Neutrophil (primary cell): ENCODE data around the gene C17orf67.

Experiments
- H3K27ac ChIP-seq: fragments of 200-600 bp; sonication (generic); 2 replicates; pipeline ENCODE4 v1.5.1; 2016; ENCODE audit warnings: mild to moderate bottlenecking, moderate library complexity
- H3K27me3 ChIP-seq: fragments of 200-600 bp; sonication (generic); 2 replicates; pipeline ENCODE4 v1.6.0; 2016; ENCODE audit warnings: mild to moderate bottlenecking
- H3K36me3 ChIP-seq: fragments of 200-600 bp; sonication (generic); 2 replicates; pipeline ENCODE4 v1.5.1; 2017
- H3K4me1 ChIP-seq, 2 experiments: fragments of 200-600 bp in 1 of 2; sonication (generic) in 1 of 2; 1 replicate in 1 of 2; 2 replicates in 1 of 2; pipeline versions ENCODE4 v1.5.1 to v1.6.1; 2013 to 2016; ENCODE audit warnings: low read depth in 1 of 2, low read length in 1 of 2, mild to moderate bottlenecking in 1 of 2, moderate library complexity in 1 of 2; ENCODE audit not compliant: control insufficient read depth in 1 of 2, insufficient read depth in 1 of 2
- H3K4me3 ChIP-seq, 2 experiments: fragments of 200-600 bp in 1 of 2; sonication (generic) in 1 of 2; 1 replicate in 1 of 2; 2 replicates in 1 of 2; pipeline ENCODE4 v1.5.1; 2013 to 2016; ENCODE audit warnings: low read depth in 1 of 2, low read length in 1 of 2, mild to moderate bottlenecking in 1 of 2, moderate library complexity in 1 of 2
- H3K9me3 ChIP-seq: fragments of 200-600 bp; sonication (generic); 2 replicates; pipeline ENCODE4 v1.5.1; 2016
- TF ChIP-seq, protein P1 (sequence below): fragments of 200-600 bp; sonication (generic); IDR thresholded peaks from 2 replicates; pipeline ENCODE4 v1.5.1; 2016; ENCODE audit warnings: antibody characterized with exemption

Gene C17orf67

DNA sequence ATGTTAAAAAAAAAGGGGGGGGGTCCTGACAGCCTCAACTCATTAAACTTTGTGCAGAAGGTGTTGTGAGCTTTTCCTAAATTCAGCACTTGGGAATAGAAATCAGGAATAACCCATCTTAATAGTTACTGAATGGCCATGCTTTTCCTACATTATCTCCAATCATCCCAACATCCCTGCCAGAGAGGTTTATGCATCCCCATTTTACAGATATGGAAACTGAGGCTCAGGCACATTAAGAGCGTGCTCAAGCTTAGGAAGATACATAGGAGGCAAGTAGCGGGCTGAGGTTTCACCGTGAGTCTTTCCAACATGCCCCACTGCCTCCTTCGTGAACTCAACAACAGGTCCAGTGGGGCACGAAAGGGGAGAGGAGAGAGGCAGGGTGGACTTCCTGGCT, 78.4 kb downstream of the C17orf67 start:
- Histone ChIP-seq H3K9me3 (no peaks in the 10 kb centered on the region), H3K27ac (no peak overlapping the region), H3K36me3 (no peaks in the 10 kb centered on the region), H3K4me3 (no peak overlapping the region), H3K4me1 (no peaks in the 10 kb centered on the region), H3K27me3 (peaks cover 16% of the 10 kb centered on the region)
- TF ChIP-seq, protein P1, sequence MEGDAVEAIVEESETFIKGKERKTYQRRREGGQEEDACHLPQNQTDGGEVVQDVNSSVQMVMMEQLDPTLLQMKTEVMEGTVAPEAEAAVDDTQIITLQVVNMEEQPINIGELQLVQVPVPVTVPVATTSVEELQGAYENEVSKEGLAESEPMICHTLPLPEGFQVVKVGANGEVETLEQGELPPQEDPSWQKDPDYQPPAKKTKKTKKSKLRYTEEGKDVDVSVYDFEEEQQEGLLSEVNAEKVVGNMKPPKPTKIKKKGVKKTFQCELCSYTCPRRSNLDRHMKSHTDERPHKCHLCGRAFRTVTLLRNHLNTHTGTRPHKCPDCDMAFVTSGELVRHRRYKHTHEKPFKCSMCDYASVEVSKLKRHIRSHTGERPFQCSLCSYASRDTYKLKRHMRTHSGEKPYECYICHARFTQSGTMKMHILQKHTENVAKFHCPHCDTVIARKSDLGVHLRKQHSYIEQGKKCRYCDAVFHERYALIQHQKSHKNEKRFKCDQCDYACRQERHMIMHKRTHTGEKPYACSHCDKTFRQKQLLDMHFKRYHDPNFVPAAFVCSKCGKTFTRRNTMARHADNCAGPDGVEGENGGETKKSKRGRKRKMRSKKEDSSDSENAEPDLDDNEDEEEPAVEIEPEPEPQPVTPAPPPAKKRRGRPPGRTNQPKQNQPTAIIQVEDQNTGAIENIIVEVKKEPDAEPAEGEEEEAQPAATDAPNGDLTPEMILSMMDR: no peak

DNA sequence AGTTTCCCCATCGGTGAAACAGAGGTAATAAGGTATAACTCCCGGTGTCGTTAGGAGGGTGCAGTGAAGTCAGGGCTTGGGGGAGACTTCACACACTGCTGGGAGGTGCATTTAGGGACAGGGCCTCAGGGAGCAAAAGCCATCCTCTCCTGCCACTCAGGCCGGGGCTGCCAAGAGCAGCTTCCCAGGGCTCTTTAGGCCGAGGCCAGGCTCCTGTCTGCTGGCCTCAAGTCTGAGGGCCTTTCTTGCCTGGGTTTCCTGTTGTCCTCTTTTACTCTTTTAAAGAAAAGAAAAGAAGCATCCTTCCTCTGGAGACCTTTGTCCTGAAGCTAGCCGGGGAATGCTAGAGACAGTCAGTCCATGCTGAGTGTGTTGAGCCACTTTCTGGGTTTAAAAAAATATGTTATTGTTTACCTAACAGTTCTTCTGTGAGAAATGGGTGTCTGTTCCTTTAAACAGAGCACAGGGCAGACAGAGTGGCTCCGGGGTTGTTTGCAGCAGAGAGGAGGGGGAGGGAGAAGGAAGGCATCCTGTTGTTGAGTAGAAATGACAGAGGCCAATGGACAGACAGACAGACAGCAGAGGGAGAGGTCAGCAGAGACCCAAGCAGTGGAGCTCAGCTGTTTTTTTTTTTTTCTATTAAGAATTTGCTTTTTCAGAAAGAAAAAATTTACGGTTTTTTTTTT, 79.1 kb downstream of the C17orf67 start:
- no peaks in the 10 kb centered on the region for H3K9me3 ChIP-seq
- H3K4me1 ChIP-seq: no peaks in the 10 kb centered on the region
- no peak overlapping the region for H3K4me3 ChIP-seq
- no peak overlapping the region for H3K27ac ChIP-seq
- no peaks in the 10 kb centered on the region for H3K36me3 ChIP-seq
- TF ChIP-seq, protein P1: no peak
- H3K27me3 ChIP-seq: peaks cover 16% of the 10 kb centered on the region

GRCh38 chr17:56752263-56752836, 81.4 kb downstream of the C17orf67 start:
- H3K27me3 ChIP-seq: peaks cover 16% of the 10 kb centered on the region
- H3K27ac ChIP-seq: no peak overlapping the region
- no peaks in the 10 kb centered on the region for H3K4me1 ChIP-seq
- H3K36me3 ChIP-seq: no peaks in the 10 kb centered on the region
- no peaks in the 10 kb centered on the region for H3K9me3 ChIP-seq
- no peak overlapping the region for H3K4me3 ChIP-seq
- TF ChIP-seq, protein P1: no peak

DNA sequence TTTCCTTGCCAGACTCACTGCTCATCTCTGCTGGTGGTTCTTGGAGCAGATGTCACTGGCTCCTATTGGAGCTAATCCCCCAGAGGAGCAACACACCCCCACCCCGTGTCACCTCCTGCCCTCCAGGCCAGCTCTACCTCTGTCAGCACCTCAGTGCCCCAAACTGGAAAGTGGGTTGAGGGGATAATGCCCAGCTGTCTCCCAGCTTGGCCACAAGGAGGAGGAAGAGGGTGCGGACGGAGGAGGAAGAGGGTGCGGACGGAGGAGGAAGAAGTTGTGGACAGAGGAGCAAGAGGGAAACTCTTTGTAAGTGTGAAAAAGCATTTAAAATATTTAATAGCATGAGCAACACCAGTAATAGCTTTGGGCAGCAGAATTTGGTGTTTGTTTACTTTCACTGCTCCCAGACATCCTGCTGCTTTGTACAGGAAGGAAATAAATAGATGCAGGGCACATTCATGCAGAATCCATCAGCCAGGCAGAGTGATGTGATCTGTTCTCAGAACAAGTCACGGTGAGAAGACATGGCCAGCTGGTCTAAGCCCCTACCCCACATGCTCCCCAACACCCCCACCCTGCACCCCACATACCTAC, 82.5 kb downstream of the C17orf67 start:
- TF ChIP-seq, protein P1: no peak
- H3K4me3 ChIP-seq: no peak overlapping the region
- peaks cover 16% of the 10 kb centered on the region for H3K27me3 ChIP-seq
- no peak overlapping the region for H3K27ac ChIP-seq
- H3K4me1 ChIP-seq: no peaks in the 10 kb centered on the region
- no peaks in the 10 kb centered on the region for H3K9me3 ChIP-seq
- H3K36me3 ChIP-seq: no peaks in the 10 kb centered on the region

- Histone ChIP-seq H3K36me3 (no peaks in the 10 kb centered on the region), H3K9me3 (no peaks in the 10 kb centered on the region), H3K27me3 (peaks cover 3% of the 10 kb centered on the region), H3K4me3 (no peak overlapping the region), H3K4me1 (no peaks in the 10 kb centered on the region), H3K27ac (no peak overlapping the region)
- TF ChIP-seq, protein P1: no peak
Observed at GRCh38 chr17:56744721-56745120, 89.0 kb downstream of the C17orf67 start.
